K562 (cell line): ENCODE measurements around the gene COX6B2. TPM values are rescaled to one million over a fixed set of nuclear protein-coding genes. Genes with fewer than 3 reads are reported as not detected.

Experiments used
- CEBPG ChIP-seq, 3 experiments: fragments of 200-800 bp in 1 of 3; sonication (Bioruptor generic) in 1 of 3; sonication (generic) in 1 of 3; formaldehyde crosslinking in 1 of 3; IDR thresholded peaks in 2 of 3; conservative IDR thresholded peaks in 1 of 3; 2 replicates each; pipeline versions ENCODE4 v1.6.1 to v1.8.0; 2016 to 2022; ENCODE audit warnings: missing compliant biosample characterization in 2 of 3, missing genetic modification characterization in 2 of 3, mild to moderate bottlenecking in 1 of 3, missing genetic modification reagents in 1 of 3
- FOXK1 ChIP-seq: sonication (generic); formaldehyde crosslinking; IDR thresholded peaks from 2 replicates; pipeline ENCODE4 v1.8.0; 2022; ENCODE audit warnings: missing genetic modification reagents, mild to moderate bottlenecking, borderline replicate concordance
- HEY1 ChIP-seq: fragments of 250-450 bp; sonication (Bioruptor Pico); IDR thresholded peaks from 2 replicates; pipeline ENCODE4 v1.5.0; 2020; ENCODE audit warnings: mild to moderate bottlenecking, moderate library complexity, borderline replicate concordance
- KLF10 ChIP-seq: fragments of 250-450 bp; sonication (Bioruptor Pico); IDR thresholded peaks from 2 replicates; pipeline ENCODE4 v1.6.1; 2021; ENCODE audit warnings: matching md5 sums
- NFXL1 ChIP-seq: fragments of 450-650 bp; formaldehyde crosslinking; IDR thresholded peaks from 2 replicates; pipeline ENCODE4 v1.4.0; 2021; ENCODE audit warnings: mild to moderate bottlenecking
- NRF1 ChIP-seq, 2 experiments: fragments of 450-650 bp; IDR thresholded peaks in 1 of 2; conservative IDR thresholded peaks in 1 of 2; 2 replicates each; pipeline ENCODE4 v1.6.1; 2014; ENCODE audit warnings: mild to moderate bottlenecking in 2 of 2
- ZFP1 ChIP-seq: fragments of 450-650 bp; formaldehyde crosslinking; IDR thresholded peaks from 2 replicates; pipeline ENCODE4 v1.4.0; 2020; ENCODE audit warnings: mild to moderate bottlenecking, mixed read lengths
- ZNF133 ChIP-seq: fragments of 250-450 bp; sonication (Bioruptor Pico); IDR thresholded peaks from 2 replicates; pipeline ENCODE4 v1.4.0; 2020; ENCODE audit warnings: mild to moderate bottlenecking
- ZNF24 ChIP-seq: fragments of 450-650 bp; IDR thresholded peaks from 2 replicates; pipeline ENCODE4 v1.6.1; 2016
- ZNF354B ChIP-seq: fragments of 250-450 bp; sonication (Bioruptor Pico); IDR thresholded peaks from 2 replicates; pipeline ENCODE4 v1.4.0; 2020
- ZNF436 ChIP-seq: fragments of 250-450, 450-650 bp; sonication (Bioruptor Pico); formaldehyde crosslinking; IDR thresholded peaks from 2 replicates; pipeline ENCODE4 v1.7.0; 2020; ENCODE audit warnings: mild to moderate bottlenecking
- polyA plus RNA-seq, 8 experiments: library from polyadenylated mRNA; depleted of rRNA in 4 of 8; stranded (reverse) in 5 of 8; unstranded in 3 of 8; fragments of >200 nt; fragmentation: Nextera tagmentation in 2 of 8; fragmentation: Illumina TruSeq in 1 of 8; extraction: Ambion mirVana in 2 of 8; extraction: Trizol in 1 of 8; gene quantifications; 2 replicates each; pipeline versions ENCODE4 v1.2.1 to v1.2.3, GENCODE V29; 2011 to 2014; ENCODE audit warnings: inconsistent platforms in 1 of 8, missing spikeins in 1 of 8
- total RNA-seq, 7 experiments: library from RNA; depleted of rRNA in 6 of 7; stranded (reverse); fragments of >200 nt in 6 of 7; fragmentation: Illumina TruSeq in 2 of 7; extraction: Trizol in 2 of 7; gene quantifications; 2 replicates each; pipeline versions ENCODE4 v1.2.1 to v1.2.3, GENCODE V29; 2011 to 2021; ENCODE audit warnings: low replicate concordance in 1 of 7
- TF ChIP-seq, protein P1 (sequence below): IDR thresholded peaks from 2 replicates; pipeline ENCODE4 v1.6.1; 2011; ENCODE audit not compliant: insufficient read length; ENCODE audit errors: extremely low read depth
- TF ChIP-seq, protein P2 (sequence below): sonication (generic); formaldehyde crosslinking; IDR thresholded peaks from 2 replicates; pipeline ENCODE4 v1.8.0; 2022; ENCODE audit warnings: missing genetic modification reagents, mild to moderate bottlenecking, borderline replicate concordance
- TF ChIP-seq, protein P3 (sequence below), 2 experiments: fragments of 200-800 bp in 1 of 2; sonication (Bioruptor generic) in 1 of 2; sonication (generic) in 1 of 2; formaldehyde crosslinking in 1 of 2; IDR thresholded peaks in 1 of 2; conservative IDR thresholded peaks in 1 of 2; 2 replicates each; pipeline versions ENCODE4 v1.5.0 to v1.6.1; 2016 to 2020; ENCODE audit warnings: missing compliant biosample characterization in 1 of 2, missing genetic modification characterization in 1 of 2, missing genetic modification reagents in 1 of 2
- TF ChIP-seq, protein P4 (sequence below), 2 experiments: IDR thresholded peaks in 1 of 2; conservative IDR thresholded peaks in 1 of 2; 2 replicates each; pipeline ENCODE4 v1.6.1; 2016; ENCODE audit warnings: low read depth in 2 of 2, mild to moderate bottlenecking in 1 of 2, missing compliant biosample characterization in 1 of 2, missing genetic modification characterization in 1 of 2, moderate library complexity in 1 of 2
- TF ChIP-seq, protein P5 (sequence below): IDR thresholded peaks from 2 replicates; pipeline ENCODE4 v1.6.1; 2014; ENCODE audit warnings: antibody characterized with exemption

COX6B2 gene
- total and polyA plus RNA-seq, 9 of the 15 experiments (the other 6 are each of a cell fraction or from before 2014, with no cell fraction given) = 0.40 to 2.5 (median 0.83) TPM

DNA sequence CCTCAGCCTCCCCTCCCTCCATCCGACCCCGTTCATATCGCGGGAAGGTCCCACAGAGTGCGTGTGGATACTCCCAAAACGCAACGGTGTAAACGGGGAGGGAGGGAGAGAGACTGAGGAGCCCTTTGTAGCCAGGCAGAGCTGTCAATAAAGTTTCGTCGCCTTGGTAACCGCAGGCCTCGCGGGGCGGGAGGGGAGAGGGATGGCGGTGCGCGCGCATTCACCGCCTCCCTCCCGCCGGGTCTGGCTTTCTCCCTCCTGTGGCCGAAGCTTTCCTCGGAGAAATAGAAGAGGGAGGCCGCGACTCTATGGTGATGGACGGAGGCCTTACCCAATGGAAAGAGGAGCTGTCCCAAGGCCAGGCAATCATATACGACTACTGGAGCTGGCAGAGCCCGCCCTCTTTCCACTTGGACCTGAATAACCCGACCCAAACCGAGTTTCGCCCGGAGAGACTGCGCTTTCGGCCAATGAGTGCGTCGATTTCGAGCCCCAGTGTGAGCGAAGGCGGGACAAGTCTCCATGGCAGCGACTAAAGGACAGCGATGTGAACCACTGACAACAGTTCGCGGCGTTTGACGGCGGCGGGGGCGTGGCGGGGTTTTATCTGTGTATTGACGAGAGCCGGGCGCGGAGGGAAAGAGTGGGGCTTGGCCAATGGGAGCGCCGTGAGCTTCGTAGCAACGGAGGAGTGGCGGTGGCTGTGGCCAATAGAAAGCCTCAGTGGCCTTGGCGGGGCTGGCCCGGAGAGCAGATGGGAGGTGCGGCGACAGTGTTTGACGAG is 15.2 kb downstream of the COX6B2 start, which contains the start of gene KMT5C (continued):
- TF ChIP-seq CEBPG (CRISPR knock-in tag; IDR thresholded peaks at IDR 0.05) (no peak), CEBPG (tag; conservative IDR thresholded peaks at IDR 0.05 in 1 of 2, IDR thresholded peaks at IDR 0.05 in 1 of 2) (no peak), NFXL1 (CRISPR knock-in tag) (no peak), ZNF354B (CRISPR knock-in tag) (no peak), FOXK1 (CRISPR knock-in tag) (no peak), HEY1 (no peak), ZNF436 (CRISPR knock-in tag) (no peak), ZFP1 (CRISPR knock-in tag) (no peak), KLF10 (no peak), NRF1 (conservative IDR thresholded peaks at IDR 0.05 in 1 of 2, IDR thresholded peaks at IDR 0.05 in 1 of 2) (peak; percentile 92 to 94), ZNF24 (no peak), ZNF133 (CRISPR knock-in tag) (no peak)
- TF ChIP-seq, protein P1, sequence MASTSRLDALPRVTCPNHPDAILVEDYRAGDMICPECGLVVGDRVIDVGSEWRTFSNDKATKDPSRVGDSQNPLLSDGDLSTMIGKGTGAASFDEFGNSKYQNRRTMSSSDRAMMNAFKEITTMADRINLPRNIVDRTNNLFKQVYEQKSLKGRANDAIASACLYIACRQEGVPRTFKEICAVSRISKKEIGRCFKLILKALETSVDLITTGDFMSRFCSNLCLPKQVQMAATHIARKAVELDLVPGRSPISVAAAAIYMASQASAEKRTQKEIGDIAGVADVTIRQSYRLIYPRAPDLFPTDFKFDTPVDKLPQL = no peak
- TF ChIP-seq, protein P2, sequence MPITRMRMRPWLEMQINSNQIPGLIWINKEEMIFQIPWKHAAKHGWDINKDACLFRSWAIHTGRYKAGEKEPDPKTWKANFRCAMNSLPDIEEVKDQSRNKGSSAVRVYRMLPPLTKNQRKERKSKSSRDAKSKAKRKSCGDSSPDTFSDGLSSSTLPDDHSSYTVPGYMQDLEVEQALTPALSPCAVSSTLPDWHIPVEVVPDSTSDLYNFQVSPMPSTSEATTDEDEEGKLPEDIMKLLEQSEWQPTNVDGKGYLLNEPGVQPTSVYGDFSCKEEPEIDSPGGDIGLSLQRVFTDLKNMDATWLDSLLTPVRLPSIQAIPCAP (CRISPR knock-in tag) = no peak
- TF ChIP-seq, protein P3, sequence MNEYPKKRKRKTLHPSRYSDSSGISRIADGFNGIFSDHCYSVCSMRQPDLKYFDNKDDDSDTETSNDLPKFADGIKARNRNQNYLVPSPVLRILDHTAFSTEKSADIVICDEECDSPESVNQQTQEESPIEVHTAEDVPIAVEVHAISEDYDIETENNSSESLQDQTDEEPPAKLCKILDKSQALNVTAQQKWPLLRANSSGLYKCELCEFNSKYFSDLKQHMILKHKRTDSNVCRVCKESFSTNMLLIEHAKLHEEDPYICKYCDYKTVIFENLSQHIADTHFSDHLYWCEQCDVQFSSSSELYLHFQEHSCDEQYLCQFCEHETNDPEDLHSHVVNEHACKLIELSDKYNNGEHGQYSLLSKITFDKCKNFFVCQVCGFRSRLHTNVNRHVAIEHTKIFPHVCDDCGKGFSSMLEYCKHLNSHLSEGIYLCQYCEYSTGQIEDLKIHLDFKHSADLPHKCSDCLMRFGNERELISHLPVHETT (CRISPR knock-in tag; conservative IDR thresholded peaks at IDR 0.05 in 1 of 2, IDR thresholded peaks at IDR 0.05 in 1 of 2) = no peak
- TF ChIP-seq, protein P4, sequence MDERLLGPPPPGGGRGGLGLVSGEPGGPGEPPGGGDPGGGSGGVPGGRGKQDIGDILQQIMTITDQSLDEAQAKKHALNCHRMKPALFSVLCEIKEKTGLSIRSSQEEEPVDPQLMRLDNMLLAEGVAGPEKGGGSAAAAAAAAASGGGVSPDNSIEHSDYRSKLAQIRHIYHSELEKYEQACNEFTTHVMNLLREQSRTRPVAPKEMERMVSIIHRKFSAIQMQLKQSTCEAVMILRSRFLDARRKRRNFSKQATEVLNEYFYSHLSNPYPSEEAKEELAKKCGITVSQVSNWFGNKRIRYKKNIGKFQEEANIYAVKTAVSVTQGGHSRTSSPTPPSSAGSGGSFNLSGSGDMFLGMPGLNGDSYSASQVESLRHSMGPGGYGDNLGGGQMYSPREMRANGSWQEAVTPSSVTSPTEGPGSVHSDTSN (CRISPR knock-in tag; IDR thresholded peaks at IDR 0.05; ENCODE audit: low read depth) = peak; percentile 97
- TF ChIP-seq, protein P4 (tag; conservative IDR thresholded peaks at IDR 0.05; ENCODE audit: low read depth) = peak; percentile 100
- TF ChIP-seq, protein P5, sequence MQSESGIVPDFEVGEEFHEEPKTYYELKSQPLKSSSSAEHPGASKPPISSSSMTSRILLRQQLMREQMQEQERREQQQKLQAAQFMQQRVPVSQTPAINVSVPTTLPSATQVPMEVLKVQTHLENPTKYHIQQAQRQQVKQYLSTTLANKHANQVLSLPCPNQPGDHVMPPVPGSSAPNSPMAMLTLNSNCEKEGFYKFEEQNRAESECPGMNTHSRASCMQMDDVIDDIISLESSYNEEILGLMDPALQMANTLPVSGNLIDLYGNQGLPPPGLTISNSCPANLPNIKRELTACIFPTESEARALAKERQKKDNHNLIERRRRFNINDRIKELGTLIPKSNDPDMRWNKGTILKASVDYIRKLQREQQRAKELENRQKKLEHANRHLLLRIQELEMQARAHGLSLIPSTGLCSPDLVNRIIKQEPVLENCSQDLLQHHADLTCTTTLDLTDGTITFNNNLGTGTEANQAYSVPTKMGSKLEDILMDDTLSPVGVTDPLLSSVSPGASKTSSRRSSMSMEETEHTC = no peak
